Adrenal gland (tissue), 12 donors: ENCODE results near the gene ZNF804A. TPM values are rescaled to one million over a fixed set of nuclear protein-coding genes. Genes with fewer than 3 reads are reported as not detected.

Source experiments
- DNase-seq, 7 donors: peaks; one replicate each; pipeline ENCODE4 v3.0.0-alpha.2; 2019 to 2020
- H3K27ac ChIP-seq, 5 donors: fragments of 200-600 bp; sonication (generic) in 4 of 5; 1 replicate in 3 of 5; 2 replicates in 2 of 5; pipeline versions ENCODE4 v1.5.1 to v1.8.0; 2016 to 2020; ENCODE audit warnings: mild to moderate bottlenecking in 1 of 5
- H3K27me3 ChIP-seq: fragments of 200-600 bp; 2 replicates; pipeline ENCODE4 v1.8.0; 2021
- H3K36me3 ChIP-seq, 2 donors: fragments of 200-600 bp; replicated peaks in 1 of 2; 1 replicate in 1 of 2; 2 replicates in 1 of 2; pipeline versions ENCODE4 v1.5.1 to v1.8.0; 2018 to 2022
- H3K4me1 ChIP-seq, 2 donors: fragments of 200-600 bp; replicated peaks in 1 of 2; 1 replicate in 1 of 2; 2 replicates in 1 of 2; pipeline versions ENCODE4 v1.5.1 to v1.8.0; 2018 to 2021
- H3K4me3 ChIP-seq, 4 donors: fragments of 200-600 bp; sonication (generic) in 3 of 4; one replicate each; pipeline ENCODE4 v1.5.1; 2016 to 2018
- H3K9me3 ChIP-seq, 3 donors: fragments of 200-600 bp; sonication (generic) in 1 of 3; replicated peaks in 1 of 3; 1 replicate in 2 of 3; 2 replicates in 1 of 3; pipeline versions ENCODE4 v1.5.1 to v1.8.0; 2016 to 2021
- CTCF ChIP-seq, 6 experiments: fragments of 450-650 bp in 4 of 6; fragments of 200-600 bp in 2 of 6; sonication (generic) in 1 of 6; IDR thresholded peaks; 1 replicate in 5 of 6; 2 replicates in 1 of 6; pipeline versions ENCODE4 v1.5.1 to v1.8.0; 2016 to 2021; ENCODE audit warnings: antibody characterized with exemption in 6 of 6, mild to moderate bottlenecking in 2 of 6, moderate library complexity in 1 of 6
- POLR2A ChIP-seq, 2 donors: fragments of 450-650 bp; IDR thresholded peaks; one replicate each; pipeline ENCODE4 v1.6.1; 2017; ENCODE audit warnings: antibody characterized with exemption in 2 of 2, mild to moderate bottlenecking in 2 of 2, moderate library complexity in 1 of 2
- WGBS, 4 donors: extraction: QIAGEN DNeasy Blood & Tissue Kit in 2 of 4; methylation state at CpG; one replicate each; pipeline versions ENCODE4 v1.1.5 to v1.1.7; 2013 to 2017; 5-methylcytosine and 5-hydroxymethylcytosine counted together
- intact Hi-C, 2 donors: fragments of 100-400 bp; cut with DNase I; formaldehyde crosslinking; loops; one replicate each; pipeline versions ENCODE4 v1.14.1 to v1.15.0; 2022 to 2023
- polyA plus RNA-seq, 3 donors: library from polyadenylated mRNA; stranded (reverse); fragments of 200-250 nt in 2 of 3; fragments of 350-450 nt in 1 of 3; fragmentation: Illumina TruSeq in 1 of 3; extraction: RNeasy Lipid Tissue Mini Kit (QIAGEN cat#74804) in 1 of 3; gene quantifications; one replicate each; pipeline ENCODE4 v1.2.3, GENCODE V29; 2013 to 2014
- total RNA-seq, 9 donors: library from RNA; depleted of rRNA in 4 of 9; stranded (reverse); fragments of >200 nt in 4 of 9; fragments of 120-200 nt in 1 of 9; fragmentation: NEBNext Ultra II Directional in 1 of 9; extraction: Animal tissue kit (Norgen Biotek cat#: 25700) in 1 of 9; gene quantifications; one replicate each; pipeline versions ENCODE4 v1.1.0 to v1.2.4, GENCODE V29; 2013 to 2023
- donor health status: healthy with polysubstance abuse.
- donor health status: Bipolar disorder and iron deficiency.
- donor health status: DM: yes; HTN: yes; CAD: no.
- donor health status: DM: no; HTN: no; CAD: no.
- donor health status: DM: no; HTN: no; CAD: no.
- donor health status: DM: yes; HTN: yes; CAD: no.

Gene ZNF804A
- total and polyA plus RNA-seq, 12 donors: 0.07 to 0.89 (median 0.14) TPM; not detected in 1

DNA sequence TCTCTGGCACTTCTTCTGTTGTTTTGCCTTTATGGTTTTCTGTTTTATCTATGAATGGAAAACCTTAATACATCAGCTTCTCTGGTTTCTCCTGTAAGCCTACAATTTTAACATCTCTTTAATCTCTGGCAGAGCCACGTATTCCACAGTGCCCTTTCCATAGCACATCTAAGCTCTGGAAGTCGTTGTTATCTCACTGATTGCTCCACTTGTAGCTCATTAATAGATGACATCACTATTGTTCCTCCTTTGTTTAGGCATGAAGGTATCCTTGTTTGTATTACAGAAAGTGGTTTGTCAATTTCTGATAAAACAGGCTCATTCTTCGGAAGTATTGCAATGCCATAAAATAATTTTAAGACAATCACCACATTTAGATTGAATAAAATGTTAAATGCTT lies 185.2 kb downstream of the ZNF804A start:
- no peaks in the 10 kb centered on the region for H3K4me1 ChIP-seq
- no peaks in the 10 kb centered on the region for H3K9me3 ChIP-seq
- no peaks in the 10 kb centered on the region for H3K36me3 ChIP-seq
- no peak for DNase-seq
- no peak overlapping the region for H3K27ac ChIP-seq
- TF ChIP-seq CTCF (IDR thresholded peaks at IDR 0.05) (no peak), POLR2A (IDR thresholded peaks at IDR 0.05) (no peak)
- no peaks in the 10 kb centered on the region for H3K27me3 ChIP-seq
- no peak overlapping the region for H3K4me3 ChIP-seq
- intact Hi-C loops: no loop called here
- 61 to 72% (median 66%) methylated on average over 3 of the region's 3 CpGs for WGBS, 4 donors

GRCh38 chr2:184793176-184793575 lies 194.8 kb downstream of the ZNF804A start:
- Histone ChIP-seq H3K36me3 (no peaks in the 10 kb centered on the region), H3K27me3 (no peaks in the 10 kb centered on the region), H3K27ac (no peak overlapping the region), H3K9me3 (no peaks in the 10 kb centered on the region), H3K4me3 (no peak overlapping the region), H3K4me1 (no peaks in the 10 kb centered on the region)
- intact Hi-C loops: no loop called here
- 60 to 86% (median 83%) methylated on average over 1 of the region's 1 CpG for WGBS, 4 donors
- DNase-seq: no peak
- TF ChIP-seq CTCF (IDR thresholded peaks at IDR 0.05) (no peak), POLR2A (IDR thresholded peaks at IDR 0.05) (no peak)

- Histone ChIP-seq H3K4me1 (no peaks in the 10 kb centered on the region), H3K27me3 (no peaks in the 10 kb centered on the region), H3K27ac (no peak overlapping the region), H3K4me3 (no peak overlapping the region), H3K36me3 (no peaks in the 10 kb centered on the region), H3K9me3 (no peaks in the 10 kb centered on the region)
- intact Hi-C loops: no loop called here
- WGBS, 4 donors: 76 to 89% (median 83%) methylated on average over 4 of the region's 4 CpGs
- TF ChIP-seq POLR2A (IDR thresholded peaks at IDR 0.05) (no peak), CTCF (IDR thresholded peaks at IDR 0.05) (no peak)
- DNase-seq: no peak
Observed at GRCh38 chr2:184799379-184799778, 201.1 kb downstream of the ZNF804A start.

DNA sequence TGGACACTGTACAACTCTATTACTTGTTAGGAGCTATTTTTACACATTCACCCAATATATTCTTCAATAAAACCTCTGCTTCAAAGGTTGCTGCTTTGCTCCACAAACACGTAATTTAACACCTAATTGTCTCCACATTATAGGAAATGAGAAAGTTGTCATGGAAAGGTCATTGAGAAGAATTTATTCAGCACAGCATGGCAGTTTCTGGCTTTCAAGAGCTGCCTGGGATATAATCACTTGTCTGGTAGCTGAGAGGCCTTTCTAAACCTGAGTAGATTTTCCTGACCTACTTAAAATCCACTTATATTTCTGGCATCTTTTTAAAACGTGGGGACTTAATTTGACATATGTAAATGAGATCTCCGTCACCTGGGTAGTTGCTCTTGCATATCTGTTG lies 216.1 kb downstream of the ZNF804A start:
- intact Hi-C loops: no loop called here

More for the DNA sequence above, 216.1 kb downstream of the ZNF804A start:
- no peak overlapping the region for H3K27ac ChIP-seq
- H3K4me1 ChIP-seq: no peaks in the 10 kb centered on the region
- 49 to 63% (median 59%) methylated on average over 3 of the region's 3 CpGs for WGBS, 4 donors
- H3K27me3 ChIP-seq: no peaks in the 10 kb centered on the region
- no peaks in the 10 kb centered on the region for H3K36me3 ChIP-seq
- H3K4me3 ChIP-seq: no peak overlapping the region
- no peak for DNase-seq
- H3K9me3 ChIP-seq: no peaks in the 10 kb centered on the region
- TF ChIP-seq POLR2A (IDR thresholded peaks at IDR 0.05) (no peak), CTCF (IDR thresholded peaks at IDR 0.05) (no peak)
